WTC11 (cell line): ENCODE results near the gene SLC23A2.

ENCODE experiments used
- CTCF ChIP-seq: fragments of 200-600 bp; IDR thresholded peaks from 2 replicates; pipeline ENCODE4 v1.8.0; 2022; ENCODE audit warnings: antibody characterized with exemption
- ELF4 ChIP-seq: sonication (generic); formaldehyde crosslinking; IDR thresholded peaks from 2 replicates; pipeline ENCODE4 v1.8.1; 2022; ENCODE audit warnings: low read depth, mild to moderate bottlenecking, moderate library complexity, missing genetic modification reagents
- FOXP4 ChIP-seq: sonication (generic); formaldehyde crosslinking; IDR thresholded peaks from 2 replicates; pipeline ENCODE4 v1.8.0; 2022; ENCODE audit warnings: mild to moderate bottlenecking, missing genetic modification reagents
- HMGXB4 ChIP-seq: sonication (generic); formaldehyde crosslinking; IDR thresholded peaks from 2 replicates; pipeline ENCODE4 v1.8.1; 2023; ENCODE audit warnings: mild to moderate bottlenecking, moderate library complexity, missing genetic modification reagents

- TF ChIP-seq ELF4 (CRISPR knock-in tag), result no peak
- no peak for TF ChIP-seq FOXP4
- TF ChIP-seq HMGXB4, result no peak
- no peak for TF ChIP-seq CTCF
These were observed 14.2 kb downstream of the SLC23A2 start for GRCh38 chr20:4987130-4987529.
